CMK (cell line): ENCODE measurements around the gene SOX5.
"Not testable (repeated sequence)": the region's sequence is repeated elsewhere in the genome, so short reads cannot be mapped to it uniquely, and the experiment has no call there.

Experiments used
- DNase-seq: peaks from one replicate; pipeline ENCODE4 v3.0.0-alpha.2; 2010; ENCODE audit warnings: low read depth

The SOX5 gene

GRCh38 chr12:23542187-23542586, 407.3 kb downstream of the SOX5 start:
- DNase-seq: no peak

- DNase-seq: no peak
Measured at GRCh38 chr12:23540572-23540971, 408.9 kb downstream of the SOX5 start.

DNA sequence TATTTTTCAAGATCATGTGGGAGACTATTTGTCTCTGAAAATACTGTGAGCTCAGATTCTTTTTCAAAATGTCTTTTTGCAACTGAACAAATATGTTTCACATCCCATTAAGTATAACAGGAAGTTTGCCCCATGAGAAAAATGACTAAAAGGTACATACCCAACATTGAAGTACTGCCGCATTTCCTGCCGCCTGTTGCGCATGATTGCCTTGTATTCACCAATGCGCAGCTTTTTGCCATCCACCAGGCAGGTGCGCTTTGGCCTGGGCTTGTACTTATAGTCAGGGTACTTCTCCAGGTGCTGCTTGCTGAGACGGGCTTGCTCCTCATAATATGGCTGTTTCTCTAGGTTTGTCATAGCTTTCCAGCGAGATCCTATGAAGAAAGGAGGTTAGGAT, 413.2 kb downstream of the SOX5 start:
- DNase-seq: no peak

- no peak for DNase-seq
Measured at GRCh38 chr12:23535441-23535840, 414.0 kb downstream of the SOX5 start.

GRCh38 chr12:23534196-23534595, 415.3 kb downstream of the SOX5 start:
- no peak for DNase-seq

DNA sequence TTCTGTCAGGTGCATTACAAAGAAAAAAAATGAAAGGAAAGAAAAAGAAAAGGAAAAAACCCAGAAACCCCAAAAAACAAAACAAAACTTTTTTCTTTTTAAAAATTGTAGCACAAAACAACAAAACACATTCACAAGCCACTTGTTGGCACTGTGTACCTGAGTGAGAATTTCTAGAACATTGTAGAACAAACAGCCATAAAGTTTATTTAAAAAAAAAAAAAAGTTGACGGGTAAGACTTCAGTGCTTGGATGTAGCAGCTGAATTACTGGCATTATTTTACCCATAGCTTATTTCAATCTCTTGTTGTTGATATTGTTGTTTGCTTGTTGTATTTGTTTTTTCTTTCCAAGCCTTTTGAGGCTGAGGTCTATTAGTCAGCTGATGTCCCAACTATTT, 415.8 kb downstream of the SOX5 start:
- no peak for DNase-seq

- DNase-seq: no peak
Measured at GRCh38 chr12:23533265-23533664, 416.2 kb downstream of the SOX5 start.

DNA sequence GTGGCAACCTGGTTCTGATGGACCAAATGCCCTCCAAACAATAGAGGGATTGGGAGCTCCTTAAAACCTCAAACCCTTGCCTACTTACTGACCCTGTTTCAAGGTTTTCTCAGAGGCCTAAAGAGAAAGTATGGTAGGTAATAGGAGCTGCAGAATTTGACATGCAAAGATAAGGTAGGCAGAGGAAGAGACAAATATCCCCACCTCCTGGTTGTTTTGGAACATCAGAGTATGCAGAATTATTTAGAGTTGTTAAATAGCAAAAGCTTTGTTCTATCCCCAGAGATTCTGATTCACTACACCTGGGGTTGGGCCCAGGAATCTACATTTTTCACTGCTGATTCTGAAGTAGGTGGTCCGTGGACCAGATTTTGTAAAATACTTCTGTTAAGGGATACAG, 421.2 kb downstream of the SOX5 start:
- no peak for DNase-seq

GRCh38 chr12:23525450-23526072, 423.9 kb downstream of the SOX5 start:
- DNase-seq: no peak

DNA sequence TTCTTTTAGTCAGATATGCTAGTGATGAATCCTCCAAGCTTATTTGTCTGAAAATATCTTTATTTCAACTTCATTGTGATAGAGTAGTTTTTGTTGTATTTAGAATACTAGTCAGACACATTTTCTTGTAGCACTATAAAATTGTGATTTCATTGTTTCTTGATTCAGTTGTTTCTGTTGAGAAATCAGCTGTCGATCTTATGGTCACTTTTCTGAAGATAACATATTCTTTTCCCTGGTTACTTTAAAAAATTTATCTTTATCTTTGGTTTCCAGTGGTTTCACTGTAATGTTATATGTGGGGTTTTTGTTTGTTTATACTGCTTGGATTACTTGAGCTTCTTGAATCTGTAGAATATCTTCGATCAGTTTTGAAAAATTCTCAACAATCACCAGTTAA, 426.1 kb downstream of the SOX5 start:
- no peak for DNase-seq

GRCh38 chr12:23519444-23519843, 430.0 kb downstream of the SOX5 start:
- not testable (repeated sequence) for DNase-seq

GRCh38 chr12:23515785-23516184, 433.7 kb downstream of the SOX5 start:
- DNase-seq: not testable (repeated sequence)

- DNase-seq: no peak
Measured at GRCh38 chr12:23510484-23510883, 439.0 kb downstream of the SOX5 start.

- not testable (repeated sequence) for DNase-seq
Measured at GRCh38 chr12:23509832-23510231, 439.6 kb downstream of the SOX5 start.

DNA sequence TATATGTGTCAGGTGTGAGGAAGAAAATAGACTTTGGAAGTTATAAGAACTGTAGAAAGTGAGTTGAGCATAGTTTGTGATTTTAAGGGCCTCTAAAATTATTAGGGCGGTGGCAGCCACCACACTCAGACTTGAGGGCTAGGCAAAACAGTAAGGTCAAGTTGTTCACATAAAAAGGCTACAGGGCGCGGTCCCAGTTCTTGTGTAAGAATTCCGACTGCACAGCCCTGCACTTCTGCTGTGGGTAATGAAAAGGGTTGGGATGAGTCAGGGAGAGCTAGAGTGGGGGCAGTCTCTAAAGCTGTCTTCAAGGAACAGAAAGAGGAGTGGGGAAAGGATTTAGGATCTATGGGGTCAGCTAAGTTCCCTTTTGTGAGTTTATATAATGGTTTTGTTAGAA, 441.7 kb downstream of the SOX5 start:
- not testable (repeated sequence) for DNase-seq

DNA sequence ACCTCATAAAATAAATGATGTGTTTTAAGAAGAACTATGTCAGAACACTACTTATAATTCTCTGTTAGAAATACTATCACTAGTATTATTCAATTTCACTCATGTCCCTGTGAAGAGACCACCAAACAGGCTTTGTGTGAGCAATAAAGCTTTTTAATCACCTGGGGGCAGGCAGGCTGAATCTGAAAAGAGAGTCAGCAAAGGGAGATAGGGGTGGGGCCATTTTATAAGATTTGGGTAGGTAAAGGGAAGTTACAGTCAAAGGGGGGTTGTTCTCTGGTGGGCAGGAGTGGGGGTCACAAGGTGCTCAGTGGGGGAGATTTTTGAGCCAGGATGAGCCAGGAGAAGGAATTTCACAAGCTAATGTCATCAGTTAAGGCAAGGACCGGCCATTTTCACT, 443.7 kb downstream of the SOX5 start:
- not testable (repeated sequence) for DNase-seq

- DNase-seq: no peak
Measured at GRCh38 chr12:23504641-23505399, 444.6 kb downstream of the SOX5 start.

- no peak for DNase-seq
Measured at GRCh38 chr12:23504043-23504442, 445.4 kb downstream of the SOX5 start.

- no peak for DNase-seq
Measured at GRCh38 chr12:23503544-23503943, 445.9 kb downstream of the SOX5 start.

GRCh38 chr12:23502259-23502658, 447.2 kb downstream of the SOX5 start:
- no peak for DNase-seq

DNA sequence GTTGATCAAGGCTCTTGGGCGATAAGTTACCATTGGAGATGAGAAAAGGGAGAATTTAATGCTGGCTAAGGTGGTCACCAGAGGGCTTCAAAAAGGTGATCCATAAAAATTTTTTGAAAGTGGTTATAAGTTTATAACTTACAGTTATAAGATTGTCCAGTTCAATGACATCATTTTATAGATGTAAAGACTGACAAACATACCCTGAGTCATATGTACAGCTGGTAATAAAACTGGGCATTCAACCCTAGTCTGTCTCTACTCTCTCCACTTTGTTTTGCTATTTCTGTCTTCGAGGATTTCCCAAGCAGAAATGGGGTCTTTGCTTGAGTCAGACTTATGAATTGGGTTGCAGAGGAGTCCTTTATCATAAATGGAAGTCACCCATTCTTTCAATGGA, 454.0 kb downstream of the SOX5 start:
- DNase-seq: no peak

- DNase-seq: no peak
Measured at GRCh38 chr12:23493672-23494071, 455.8 kb downstream of the SOX5 start.

DNA sequence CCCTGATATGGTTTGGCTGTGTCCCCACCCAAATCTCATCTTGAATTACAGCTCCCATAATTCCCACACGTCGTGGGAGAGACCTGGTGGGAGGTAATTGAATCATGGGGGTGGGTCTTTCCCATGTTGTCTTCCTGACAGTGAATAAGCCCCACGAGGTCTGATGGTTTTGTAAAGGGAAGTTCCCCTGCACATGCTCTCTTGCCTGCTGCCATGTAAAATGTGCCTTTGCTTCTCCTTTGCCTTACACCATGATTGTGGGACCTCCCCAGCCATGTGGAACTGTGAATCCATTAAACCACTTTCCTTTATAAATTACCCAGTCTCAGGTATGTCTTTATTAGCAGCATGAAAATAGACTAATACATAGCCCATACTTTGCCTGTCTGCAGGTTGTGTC, 458.4 kb downstream of the SOX5 start:
- DNase-seq: not testable (repeated sequence)

DNA sequence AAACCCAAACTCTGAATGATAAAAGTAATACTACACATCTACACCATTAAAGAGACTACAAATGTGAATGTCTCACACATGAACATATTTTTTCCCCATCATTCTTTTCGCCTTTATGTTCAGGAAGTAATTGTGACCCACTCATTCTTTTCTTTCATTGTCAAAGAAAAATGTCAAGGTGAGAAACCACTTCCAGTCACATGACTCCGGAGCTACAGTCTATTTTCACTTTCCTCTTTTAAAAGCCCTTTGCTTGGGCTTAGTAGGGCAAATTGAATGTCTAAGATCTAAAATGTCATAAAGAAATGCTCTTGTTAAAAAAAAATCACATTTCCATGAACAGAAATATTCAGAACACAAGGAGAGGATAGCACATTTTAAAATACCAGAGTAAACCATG, 461.3 kb downstream of the SOX5 start:
- DNase-seq: no peak
